Measurements from ENCODE around the gene TSC22D1.

TSC22D1 gene

GRCh38 chr13:44397766-44398223, 178.3 kb downstream of the TSC22D1 start:
- no peak for DNase-seq (ENCODE audit: low read depth)
- TF ChIP-seq CTCF (IDR thresholded peaks at IDR 0.05; ENCODE audit: low read depth, low read length, missing control alignments): no peak
- no peak overlapping the region for H3K4me3 ChIP-seq (ENCODE audit: low read depth, low read length)
- in situ Hi-C loops (cut with HindIII; ENCODE audit: low sequenced_read_pairs): no loop called here

GRCh38 chr13:44396701-44397580, 179.2 kb downstream of the TSC22D1 start:
- peak; percentile 13 for DNase-seq (ENCODE audit: low read depth)
- in situ Hi-C loops (cut with HindIII; ENCODE audit: low sequenced_read_pairs): no loop called here
- TF ChIP-seq CTCF (IDR thresholded peaks at IDR 0.05; ENCODE audit: low read depth, low read length, missing control alignments): no peak
- no peak overlapping the region for H3K4me3 ChIP-seq (ENCODE audit: low read depth, low read length)

DNA sequence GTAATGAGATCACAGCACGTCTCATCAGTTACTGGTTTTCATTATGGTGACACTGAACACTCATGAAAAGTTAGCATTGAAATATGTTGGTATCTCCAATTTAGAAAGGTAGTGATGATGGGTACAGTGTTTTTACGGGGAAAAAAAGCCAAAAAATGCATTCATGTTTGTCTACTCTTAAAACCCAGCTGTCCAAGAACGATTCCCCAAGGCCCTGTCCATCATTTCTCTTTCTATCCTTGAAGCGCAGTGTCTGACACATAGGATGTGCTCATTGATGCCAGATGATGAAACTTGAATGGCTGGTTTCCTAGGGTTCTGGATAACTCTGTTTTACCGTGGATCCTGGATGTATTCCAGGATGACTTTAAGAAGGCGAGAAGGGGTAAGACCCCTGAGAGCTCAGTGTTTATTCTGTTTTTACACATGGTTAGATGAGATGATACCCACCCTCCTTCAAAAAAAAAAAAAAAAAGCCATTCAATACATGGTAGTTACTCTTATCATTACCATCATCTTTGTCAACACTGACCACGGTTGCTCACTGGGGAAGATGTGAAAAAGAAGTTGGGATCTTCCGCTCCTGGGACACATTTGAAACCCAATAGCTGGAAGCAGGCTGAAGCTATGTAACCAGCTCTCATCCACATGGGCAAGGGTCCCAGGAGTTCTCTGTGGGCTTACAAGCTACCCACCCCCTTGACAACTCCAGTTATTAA, 180.0 kb downstream of the TSC22D1 start:
- no peak for DNase-seq (ENCODE audit: low read depth)
- no peak for TF ChIP-seq CTCF (IDR thresholded peaks at IDR 0.05; ENCODE audit: low read depth, low read length, missing control alignments)
- in situ Hi-C loops (cut with HindIII; ENCODE audit: low sequenced_read_pairs): no loop called here
- H3K4me3 ChIP-seq (ENCODE audit: low read depth, low read length): no peak overlapping the region

- no peak for DNase-seq (ENCODE audit: low read depth)
- in situ Hi-C loops (cut with HindIII; ENCODE audit: low sequenced_read_pairs): no loop called here
- TF ChIP-seq CTCF (IDR thresholded peaks at IDR 0.05; ENCODE audit: low read depth, low read length, missing control alignments): no peak
- no peak overlapping the region for H3K4me3 ChIP-seq (ENCODE audit: low read depth, low read length)
Observed at GRCh38 chr13:44394658-44395057, 181.5 kb downstream of the TSC22D1 start.

- no peak for TF ChIP-seq CTCF (IDR thresholded peaks at IDR 0.05; ENCODE audit: low read depth, low read length, missing control alignments)
- DNase-seq (ENCODE audit: low read depth): peak; percentile 54
- in situ Hi-C loops (cut with HindIII; ENCODE audit: low sequenced_read_pairs): no loop called here
- no peak overlapping the region for H3K4me3 ChIP-seq (ENCODE audit: low read depth, low read length)
Observed at GRCh38 chr13:44393391-44393790, 182.7 kb downstream of the TSC22D1 start.

DNA sequence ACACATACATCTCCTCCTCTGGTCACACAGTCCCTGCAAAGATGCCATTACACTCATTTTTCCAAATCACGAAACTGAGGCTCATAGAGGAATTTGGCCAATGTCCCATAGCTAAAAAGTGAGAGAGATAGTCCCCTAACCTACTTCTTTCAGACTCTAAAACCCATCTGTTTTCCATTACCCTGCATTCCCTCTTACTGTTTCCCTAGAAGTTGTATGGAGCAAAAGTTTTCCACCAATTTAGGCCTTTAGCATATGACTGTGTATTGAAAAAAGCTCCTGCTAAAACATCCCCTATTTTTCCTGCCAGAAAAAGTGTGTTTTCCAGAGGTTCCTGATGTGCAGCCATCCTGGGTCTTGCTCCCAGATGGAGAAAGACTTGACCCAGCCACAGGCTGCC, 186.3 kb downstream of the TSC22D1 start:
- no peak for TF ChIP-seq CTCF (IDR thresholded peaks at IDR 0.05; ENCODE audit: low read depth, low read length, missing control alignments)
- no peak for DNase-seq (ENCODE audit: low read depth)
- in situ Hi-C loops (cut with HindIII; ENCODE audit: low sequenced_read_pairs): no loop called here
- H3K4me3 ChIP-seq (ENCODE audit: low read depth, low read length): no peak overlapping the region

All from astrocyte of the cerebellum (primary cell).